Umbilical cord (tissue), 2 donors: ENCODE measurements around the gene STK38L. TPM values are rescaled to one million over a fixed set of nuclear protein-coding genes. Genes with fewer than 3 reads are reported as not detected.

Source experiments
- DNase-seq: peaks from one replicate; pipeline ENCODE4 v3.0.0-alpha.2; 2015; ENCODE audit warnings: low spot score
- total RNA-seq: library from RNA; depleted of rRNA; stranded (reverse); fragments of >200 nt; gene quantifications from one replicate; pipeline ENCODE4 v1.2.3, GENCODE V29; 2014; ENCODE audit warnings: low replicate concordance; ENCODE audit not compliant: insufficient read depth

STK38L gene
- total RNA-seq: 257 TPM

GRCh38 chr12:27243804-27244688, at the start of gene STK38L:
STK38L (plus strand) TSS chr12:27244286; CDS start chr12:27297721, 53,435 bp downstream.
- DNase-seq: peak; percentile 98

DNA sequence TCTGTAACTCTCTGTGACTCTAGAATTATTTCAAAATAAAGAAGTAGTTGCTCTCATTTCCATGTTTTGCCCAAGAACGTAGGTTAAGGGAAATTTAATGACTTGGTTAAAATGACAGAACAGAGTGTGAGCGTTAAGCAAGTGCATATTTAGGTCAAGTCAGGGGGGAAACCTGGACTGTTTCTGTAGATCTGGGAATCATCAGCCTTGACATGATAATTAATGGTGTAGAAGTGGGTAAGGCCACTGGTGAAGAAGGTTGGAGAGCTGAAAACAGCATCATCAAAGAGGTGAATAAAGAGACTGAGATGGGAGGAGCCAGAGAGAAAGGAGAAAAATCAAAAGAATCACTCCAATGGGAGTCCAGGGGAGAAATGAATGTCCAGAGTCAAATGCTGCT, 49.4 kb upstream of the STK38L start:
- no peak for DNase-seq

DNA sequence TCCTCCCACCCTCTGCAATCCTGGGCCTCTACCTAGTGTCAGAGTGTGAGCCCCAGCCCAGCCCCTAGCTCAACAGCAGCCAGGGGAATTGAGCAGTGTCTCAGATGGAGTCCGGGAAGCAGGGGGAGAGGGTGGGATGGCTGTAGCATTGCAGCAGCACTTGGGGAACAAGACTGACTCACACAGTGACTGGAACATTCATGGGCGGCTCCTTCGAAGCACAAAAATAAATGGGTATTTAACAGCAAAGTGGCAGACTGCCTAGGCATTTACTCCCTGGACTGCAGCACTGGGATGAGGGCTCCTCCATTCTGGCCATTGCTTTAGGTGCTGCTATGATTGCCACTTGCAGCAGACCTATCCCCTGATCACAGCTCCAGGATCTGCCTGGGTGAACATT, 46.0 kb upstream of the STK38L start:
- DNase-seq: peak; percentile 59

DNA sequence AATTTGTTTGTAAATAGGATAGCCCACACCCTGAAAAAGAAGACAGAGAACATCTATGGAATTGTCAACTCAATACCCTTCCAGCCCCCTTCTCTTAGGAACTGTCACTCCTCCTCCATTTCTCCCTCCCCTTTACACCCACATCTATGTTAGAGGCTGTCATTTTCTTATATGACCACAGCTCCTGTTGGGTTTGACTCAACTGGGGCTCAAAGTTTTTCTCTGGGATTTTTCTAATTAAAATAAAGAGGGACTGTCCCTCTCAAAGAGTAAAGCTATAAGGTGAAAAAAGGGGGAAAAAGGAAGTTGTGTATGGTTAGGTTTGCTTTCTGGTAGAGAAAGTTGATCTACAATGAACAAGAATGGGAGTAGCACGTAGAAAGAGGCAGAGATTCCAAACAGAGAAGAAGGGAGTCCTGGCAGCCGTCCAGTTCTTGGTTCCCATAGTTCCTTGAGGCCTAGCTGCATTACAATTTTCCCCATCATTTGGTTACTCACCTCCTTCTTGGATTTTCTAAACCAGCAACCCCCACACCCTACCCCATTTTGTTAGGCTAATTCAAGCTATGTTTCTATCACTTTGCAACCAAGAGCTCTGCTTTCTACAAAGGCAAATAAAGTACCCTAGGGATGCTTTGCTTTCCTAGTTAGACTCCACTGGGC, 44.3 kb upstream of the STK38L start:
- DNase-seq: no peak

DNA sequence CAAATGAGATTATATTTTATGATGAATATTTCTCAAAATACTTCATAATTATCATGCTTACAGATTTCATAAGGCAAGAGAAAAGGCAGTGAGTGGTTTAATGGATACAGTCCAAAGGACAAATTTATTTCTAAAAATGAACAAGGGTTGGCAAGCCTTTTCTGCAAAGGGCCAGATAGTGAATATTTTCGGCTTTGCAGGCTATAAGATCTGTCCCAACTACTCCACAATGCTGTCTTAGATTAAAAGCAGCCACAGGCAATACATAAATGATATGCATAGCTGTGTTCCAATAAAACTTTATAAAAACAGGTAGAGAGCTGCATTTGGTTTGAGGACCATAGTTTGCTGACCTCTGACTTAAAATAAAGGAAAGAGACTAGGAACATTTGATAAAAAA, 42.9 kb upstream of the STK38L start:
- no peak for DNase-seq

DNA sequence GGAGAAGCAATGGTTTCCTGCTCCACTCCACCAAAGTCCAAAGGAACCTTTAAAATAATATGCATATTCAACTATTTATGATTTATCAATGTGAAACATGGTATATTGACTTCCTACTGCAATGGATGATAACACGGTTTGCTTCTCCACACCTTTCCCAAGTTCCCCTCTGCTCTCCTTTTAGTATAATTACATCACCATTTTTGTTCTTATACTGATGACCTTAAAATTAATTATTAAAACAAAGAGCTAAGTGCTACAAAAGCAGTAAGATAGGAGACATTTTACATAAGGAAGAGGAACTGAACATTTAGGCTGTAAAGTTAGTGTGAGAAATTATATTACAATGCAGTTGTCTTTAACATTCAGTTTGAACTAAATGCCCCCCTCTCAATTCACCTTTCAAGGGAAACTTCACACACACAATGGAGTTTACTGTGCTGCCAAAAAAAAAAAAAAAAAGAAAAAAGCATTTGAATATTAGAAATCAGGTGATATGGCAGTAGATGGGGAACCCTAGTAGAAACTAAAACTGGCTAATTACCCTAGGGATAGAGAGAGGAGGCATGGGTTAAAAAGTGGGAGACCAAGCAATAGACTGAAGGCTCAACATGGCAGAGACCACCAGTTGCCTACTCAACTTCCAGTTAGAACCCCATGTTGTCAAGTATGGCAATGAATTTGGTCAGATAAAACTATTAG, 37.1 kb upstream of the STK38L start:
- no peak for DNase-seq

DNA sequence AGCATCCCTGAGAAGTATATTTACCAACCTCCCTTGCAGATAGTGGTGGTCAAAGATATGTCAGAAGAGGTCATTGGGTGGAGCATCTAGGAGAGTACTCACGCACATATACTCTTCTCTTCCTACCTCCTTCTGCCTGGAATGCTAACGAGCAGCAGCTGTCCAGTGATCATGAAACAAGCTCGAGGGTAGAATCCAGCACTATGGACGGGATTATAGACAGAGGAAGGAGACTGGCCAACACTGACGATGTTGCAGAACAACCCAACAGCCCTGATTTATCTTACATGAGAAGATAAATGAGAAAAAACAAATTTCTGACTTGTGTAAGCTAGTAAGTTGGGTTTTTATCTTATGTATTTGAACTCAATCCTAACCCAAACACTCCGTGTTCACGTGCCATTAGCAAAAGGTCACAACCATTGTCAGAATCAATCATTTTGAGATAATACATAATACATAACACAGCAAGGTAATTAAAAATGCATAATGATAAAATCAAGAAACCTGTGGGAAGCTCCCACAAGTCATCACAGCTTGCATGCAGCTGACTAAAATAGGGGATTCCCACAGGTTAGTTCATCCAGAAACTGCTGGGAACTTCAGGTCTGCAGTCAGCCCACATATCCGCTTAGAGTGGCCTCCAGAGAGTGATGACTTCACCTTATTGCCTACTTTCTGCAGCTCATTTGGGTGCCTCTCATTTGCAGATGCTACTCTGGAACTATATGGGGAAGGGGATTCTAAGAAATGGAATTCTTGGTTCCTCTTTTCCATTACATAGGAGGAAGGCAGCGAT, 36.3 kb upstream of the STK38L start:
- DNase-seq: peak; percentile 59

- no peak for DNase-seq
Observed at GRCh38 chr12:27208414-27208750, 35.7 kb upstream of the STK38L start.

DNA sequence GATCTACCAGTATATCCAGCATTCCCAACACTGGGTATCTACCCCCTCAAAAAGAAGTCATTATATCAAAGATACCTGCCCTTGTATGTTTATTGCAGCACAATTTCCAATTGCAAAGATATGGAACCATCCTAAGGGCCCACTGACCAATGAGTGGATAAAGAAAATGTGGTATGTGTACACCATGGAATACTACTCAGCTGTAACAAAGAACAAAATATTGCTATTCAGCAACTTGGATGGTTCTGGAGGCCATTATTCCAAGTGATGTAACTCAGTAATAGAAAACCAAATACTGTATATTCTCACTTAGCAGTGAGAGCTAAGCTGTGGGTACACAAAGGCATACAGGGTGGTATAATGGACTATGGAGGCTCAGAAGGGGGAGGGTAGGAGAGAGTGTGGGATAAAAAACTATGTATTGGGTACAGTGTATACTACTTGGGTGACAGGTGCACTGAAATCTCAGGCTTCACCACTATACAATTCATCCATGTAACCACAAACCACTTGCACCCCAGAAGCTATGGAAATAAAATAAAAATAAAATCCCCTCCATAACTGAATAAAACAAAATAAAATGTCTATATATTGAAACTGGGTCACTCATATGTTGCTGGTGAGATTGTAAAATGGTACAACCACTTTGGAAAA, 34.7 kb upstream of the STK38L start:
- DNase-seq: no peak

- no peak for DNase-seq
Observed at GRCh38 chr12:27210187-27210586, 33.9 kb upstream of the STK38L start.

DNA sequence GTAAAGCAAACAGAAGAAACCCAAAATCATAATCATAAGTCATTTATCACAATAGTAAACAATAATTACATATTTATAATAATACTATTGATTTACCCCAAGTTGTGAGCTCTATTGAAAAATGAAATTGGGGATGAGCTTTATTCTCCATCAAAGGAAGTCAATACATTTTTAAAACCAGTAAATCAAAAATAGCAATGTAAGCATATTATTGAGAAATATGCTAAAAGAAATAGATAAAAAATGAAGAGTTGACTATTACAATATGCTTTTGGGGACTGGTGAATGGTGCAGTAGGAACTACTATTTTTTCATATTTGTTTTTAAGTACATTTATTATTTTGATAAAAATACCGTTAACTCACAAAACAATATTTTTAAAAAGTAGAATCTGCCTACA, 31.2 kb upstream of the STK38L start:
- DNase-seq: no peak

DNA sequence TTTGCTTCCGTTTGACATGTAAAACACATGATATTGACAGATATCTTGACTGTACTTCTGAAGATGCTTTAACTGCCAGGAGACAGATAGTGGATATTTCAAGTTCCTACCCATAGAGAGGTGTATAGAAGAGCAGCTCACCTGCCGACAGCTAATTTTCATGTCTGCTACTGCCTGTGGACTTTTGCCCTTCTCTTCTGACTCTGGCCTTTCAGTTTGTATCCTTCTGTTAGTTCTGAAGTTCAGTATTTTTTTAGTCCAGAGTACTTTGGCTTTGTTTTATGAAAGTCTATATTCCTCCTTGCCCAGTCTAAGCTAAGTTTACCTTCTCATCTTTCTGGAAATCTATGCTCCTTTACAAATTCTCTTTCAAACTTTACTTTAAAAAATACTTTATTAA, 30.8 kb upstream of the STK38L start:
- DNase-seq: no peak

DNA sequence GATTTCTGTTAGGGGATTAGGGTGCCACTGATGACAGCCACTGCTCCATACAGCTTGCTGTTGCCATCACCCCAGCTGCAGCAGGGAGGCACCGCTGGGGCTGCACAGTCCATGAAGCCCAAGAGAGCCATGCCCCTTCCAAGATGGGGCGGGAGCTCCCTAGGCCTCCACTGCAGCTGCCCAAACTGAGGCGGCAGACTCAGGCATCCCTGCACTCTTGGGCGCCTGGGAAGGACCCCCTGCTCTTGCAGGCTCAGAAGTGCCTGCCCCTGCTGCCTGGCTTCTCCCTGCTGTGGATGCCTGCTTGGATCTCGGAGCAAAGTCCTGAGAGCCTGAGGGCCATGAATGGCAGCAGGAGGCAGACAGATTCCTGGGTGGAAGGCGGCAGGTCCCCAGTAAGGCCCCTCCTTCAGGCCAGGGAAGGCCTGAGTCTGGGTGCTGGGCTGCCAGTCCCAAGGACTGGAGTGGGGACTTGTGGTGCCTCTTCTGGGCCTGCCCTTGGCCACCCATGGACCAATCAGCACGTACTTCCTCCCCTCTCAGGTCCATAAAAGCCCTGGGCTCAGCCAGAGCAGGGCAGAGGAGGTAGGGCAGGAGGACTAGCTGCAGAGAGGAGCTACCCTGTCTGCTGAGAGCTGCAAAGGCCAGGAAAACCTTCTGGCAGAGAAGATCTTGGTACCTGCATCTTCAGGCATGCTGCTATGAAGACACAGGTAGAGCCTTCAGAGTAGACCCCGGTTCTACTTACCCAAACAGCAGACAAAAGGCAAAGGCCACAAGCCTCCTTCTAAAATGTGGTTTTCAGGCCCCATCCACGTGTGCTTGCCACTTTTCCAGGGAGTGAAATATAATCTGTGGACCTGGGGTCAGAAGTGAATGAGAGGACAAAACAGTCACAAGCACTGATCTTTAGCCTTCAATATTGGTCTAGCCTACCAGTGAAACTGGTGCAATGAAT, 30.0 kb upstream of the STK38L start:
- no peak for DNase-seq

GRCh38 chr12:27217590-27217989, 26.5 kb upstream of the STK38L start:
- DNase-seq: no peak

- no peak for DNase-seq
Observed at GRCh38 chr12:27219693-27220054, 24.4 kb upstream of the STK38L start.

DNA sequence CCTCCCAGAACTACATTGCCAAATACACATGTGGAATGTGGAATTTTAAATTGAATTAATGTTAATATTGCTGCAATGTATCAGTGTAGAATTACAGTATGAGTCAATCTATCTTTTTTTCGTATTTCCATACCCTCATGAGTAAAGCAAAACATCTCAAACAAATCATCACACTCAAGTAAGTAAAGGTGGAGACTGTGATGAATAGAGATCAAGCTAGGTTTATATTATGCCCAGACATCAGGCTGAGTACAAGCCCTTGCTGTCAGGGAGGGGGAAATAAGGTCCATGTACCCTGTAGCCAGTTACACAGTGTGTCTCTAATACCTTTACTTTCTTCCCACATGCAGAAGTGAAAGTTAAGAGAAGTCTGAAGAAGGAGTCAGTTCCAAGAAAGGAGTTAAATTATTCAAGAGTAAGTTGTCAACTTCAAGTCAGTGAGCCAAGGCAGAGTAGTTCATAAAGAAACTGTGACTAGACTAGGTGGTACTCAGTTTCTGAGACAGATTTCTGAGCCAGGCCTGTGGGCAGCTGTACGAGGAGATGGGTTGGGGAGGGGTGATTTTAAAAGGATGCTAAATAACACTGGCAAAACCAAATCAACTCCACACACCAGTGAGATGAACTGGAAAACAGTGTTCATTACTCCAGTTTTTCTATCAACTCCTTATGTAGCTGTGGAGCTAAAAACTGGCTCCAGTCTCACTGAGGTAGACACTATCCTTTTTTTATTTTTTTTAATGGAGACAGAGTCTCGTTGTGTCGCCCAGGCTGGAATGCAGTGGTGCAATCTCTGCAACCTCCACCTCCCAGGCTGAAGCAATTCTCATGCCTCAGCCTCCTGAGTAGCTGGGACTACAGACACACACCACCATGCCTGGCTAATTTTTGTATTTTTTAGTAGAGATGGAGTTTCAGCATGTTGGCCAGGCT, 23.8 kb upstream of the STK38L start:
- DNase-seq: no peak

- DNase-seq: no peak
Observed at GRCh38 chr12:27220988-27221345, 23.1 kb upstream of the STK38L start.

GRCh38 chr12:27221625-27222387, 22.3 kb upstream of the STK38L start:
- DNase-seq: no peak
